H9 (cell line): ENCODE data around the gene RHOC. TPM values are rescaled to one million over a fixed set of nuclear protein-coding genes. Genes with fewer than 3 reads are reported as not detected.

Experiments
- DNase-seq: peaks from one replicate; pipeline ENCODE4 v3.0.0-alpha.2; 2017
- H2AFZ ChIP-seq: one replicate; pipeline ENCODE4 v1.6.1; 2013; ENCODE audit warnings: mild to moderate bottlenecking, low read length, control low read depth, moderate library complexity
- H2AK5ac ChIP-seq: 2 replicates; pipeline ENCODE4 v1.6.1; 2013; ENCODE audit warnings: low read length, control low read depth, mixed read lengths; ENCODE audit not compliant: insufficient read length
- H2BK120ac ChIP-seq: one replicate; pipeline ENCODE4 v1.6.1; 2013; ENCODE audit warnings: low read depth, mild to moderate bottlenecking, low read length, control low read depth, inconsistent platforms; ENCODE audit not compliant: poor library complexity, severe bottlenecking
- H2BK12ac ChIP-seq: 2 replicates; pipeline ENCODE4 v1.6.1; 2013; ENCODE audit warnings: low read length, control low read depth, mixed read lengths, low read depth; ENCODE audit not compliant: insufficient read length
- H2BK15ac ChIP-seq: 2 replicates; pipeline ENCODE4 v1.6.1; 2013; ENCODE audit warnings: low read depth, low read length, control low read depth
- H2BK20ac ChIP-seq: one replicate; pipeline ENCODE4 v1.6.1; 2013; ENCODE audit warnings: low read depth, mild to moderate bottlenecking, low read length, control low read depth, inconsistent platforms; ENCODE audit not compliant: poor library complexity, severe bottlenecking
- H2BK5ac ChIP-seq: 2 replicates; pipeline ENCODE4 v1.6.1; 2013; ENCODE audit warnings: low read length, control low read depth, mixed read lengths; ENCODE audit not compliant: insufficient read length
- H3K14ac ChIP-seq: 2 replicates; pipeline ENCODE4 v1.6.1; 2013; ENCODE audit warnings: low read length, control low read depth; ENCODE audit not compliant: insufficient read depth
- H3K18ac ChIP-seq: 2 replicates; pipeline ENCODE4 v1.6.1; 2013; ENCODE audit warnings: low read depth, mild to moderate bottlenecking, mixed read lengths, low read length, control low read depth; ENCODE audit not compliant: insufficient read length
- H3K23ac ChIP-seq: 2 replicates; pipeline ENCODE4 v1.6.1; 2013; ENCODE audit warnings: low read length, control low read depth, mixed read lengths, low read depth; ENCODE audit not compliant: insufficient read length
- H3K23me2 ChIP-seq: 2 replicates; pipeline ENCODE4 v1.6.1; 2013; ENCODE audit warnings: low read depth, mild to moderate bottlenecking, mixed read lengths, low read length, control low read depth; ENCODE audit not compliant: insufficient read length, poor library complexity, severe bottlenecking
- H3K27ac ChIP-seq: 2 replicates; pipeline ENCODE4 v1.5.1; 2013; ENCODE audit warnings: low read length, control low read depth, mixed read lengths, low read depth; ENCODE audit not compliant: insufficient read length
- H3K27me3 ChIP-seq: 2 replicates; pipeline ENCODE4 v1.6.1; 2013; ENCODE audit warnings: low read length, control low read depth, inconsistent platforms; ENCODE audit not compliant: insufficient read depth
- H3K4ac ChIP-seq: 2 replicates; pipeline ENCODE4 v1.6.1; 2013; ENCODE audit warnings: low read depth, mild to moderate bottlenecking, control low read depth, inconsistent platforms, low read length, moderate library complexity
- H3K4me1 ChIP-seq: 2 replicates; pipeline ENCODE4 v1.6.1; 2013; ENCODE audit warnings: low read length, control low read depth, inconsistent platforms; ENCODE audit not compliant: insufficient read depth
- H3K4me2 ChIP-seq: 2 replicates; pipeline ENCODE4 v1.6.1; 2013; ENCODE audit warnings: low read length, control low read depth, mixed read lengths; ENCODE audit not compliant: insufficient read length, insufficient read depth
- H3K56ac ChIP-seq: 2 replicates; pipeline ENCODE4 v1.6.1; 2013; ENCODE audit warnings: low read depth, mild to moderate bottlenecking, mixed read lengths, low read length, control low read depth; ENCODE audit not compliant: insufficient read length
- H3K79me1 ChIP-seq: 2 replicates; pipeline ENCODE4 v1.6.1; 2013; ENCODE audit warnings: low read depth, mild to moderate bottlenecking, moderate library complexity, low read length, control low read depth, inconsistent platforms; ENCODE audit not compliant: insufficient read depth, poor library complexity, severe bottlenecking
- H3K79me2 ChIP-seq: 2 replicates; pipeline ENCODE4 v1.6.1; 2013; ENCODE audit warnings: low read length, control low read depth, inconsistent platforms; ENCODE audit not compliant: insufficient read depth
- H3K9ac ChIP-seq: 2 replicates; pipeline ENCODE4 v1.6.1; 2013; ENCODE audit warnings: low read length, control low read depth, mixed read lengths; ENCODE audit not compliant: insufficient read length; ENCODE audit errors: extremely low read depth
- H3K9me3 ChIP-seq: one replicate; pipeline ENCODE4 v1.6.1; 2013; ENCODE audit warnings: low read depth, low read length, inconsistent platforms; ENCODE audit not compliant: control insufficient read depth
- H3T11ph ChIP-seq: one replicate; pipeline ENCODE4 v1.6.1; 2013; ENCODE audit warnings: mild to moderate bottlenecking, low read length, control low read depth, inconsistent platforms
- H4K20me1 ChIP-seq: one replicate; pipeline ENCODE4 v1.6.1; 2013; ENCODE audit not compliant: control insufficient read depth, insufficient read length, insufficient read depth
- H4K5ac ChIP-seq: 2 replicates; pipeline ENCODE4 v1.6.1; 2013; ENCODE audit warnings: low read depth, mild to moderate bottlenecking, mixed read lengths, low read length, control low read depth; ENCODE audit not compliant: insufficient read length
- H4K8ac ChIP-seq: replicated peaks from 2 replicates; pipeline ENCODE4 v1.6.1; 2013; ENCODE audit warnings: low read length, control low read depth, mixed read lengths, low read depth; ENCODE audit not compliant: insufficient read length
- H4K91ac ChIP-seq: 2 replicates; pipeline ENCODE4 v1.6.1; 2013; ENCODE audit warnings: low read depth, mild to moderate bottlenecking, moderate library complexity, mixed read lengths, low read length, control low read depth; ENCODE audit not compliant: insufficient read length
- H3K27ac Mint-ChIP-seq, 3 experiments: 2 replicates in 2 of 3; 3 replicates in 1 of 3; pipeline ENCODE4 v1.8.0; 2020 to 2021; ENCODE audit warnings: mixed read lengths in 3 of 3, mild to moderate bottlenecking in 1 of 3, moderate library complexity in 1 of 3
- H3K27me3 Mint-ChIP-seq: 2 replicates; pipeline ENCODE4 v1.8.0; 2021; ENCODE audit warnings: low read depth, mild to moderate bottlenecking, moderate library complexity, mixed read lengths
- H3K36me3 Mint-ChIP-seq, 3 experiments: 2 replicates in 2 of 3; 3 replicates in 1 of 3; pipeline ENCODE4 v1.8.0; 2020 to 2021; ENCODE audit warnings: low read depth in 3 of 3, mixed read lengths in 3 of 3; ENCODE audit not compliant: insufficient read depth in 1 of 3
- H3K4me1 Mint-ChIP-seq, 2 experiments: 2 replicates each; pipeline ENCODE4 v1.8.0; 2020; ENCODE audit warnings: mixed read lengths in 2 of 2
- H3K4me3 Mint-ChIP-seq, 2 experiments: 2 replicates in 1 of 2; 3 replicates in 1 of 2; pipeline ENCODE4 v1.8.0; 2020 to 2021; ENCODE audit warnings: mild to moderate bottlenecking in 2 of 2, mixed read lengths in 2 of 2, moderate library complexity in 1 of 2
- H3K9me3 Mint-ChIP-seq, 2 experiments: 2 replicates in 1 of 2; 3 replicates in 1 of 2; pipeline ENCODE4 v1.8.0; 2020; ENCODE audit warnings: mild to moderate bottlenecking in 2 of 2, mixed read lengths in 2 of 2, moderate library complexity in 1 of 2
- WGBS: extraction: QIAGEN DNeasy Blood & Tissue Kit; methylation state at CpG from one replicate; pipeline ENCODE4 v1.1.7; 2013; ENCODE audit warnings: missing lambda C conversion rate, low lambda C conversion rate, mixed read lengths; ENCODE audit not compliant: insufficient read length; ENCODE audit errors: extremely low coverage; 5-methylcytosine and 5-hydroxymethylcytosine counted together
- total RNA-seq: library from RNA; stranded (reverse); gene quantifications from 2 replicates; pipeline ENCODE4 v1.2.1, GENCODE V29; 2021
- TF ChIP-seq, protein P1 (sequence below): fragments of 200-600 bp; sonication (generic); conservative IDR thresholded peaks from 3 replicates; pipeline ENCODE4 v1.8.0; 2021; ENCODE audit warnings: antibody characterized with exemption, mild to moderate bottlenecking

Gene RHOC
- total RNA-seq, 1 experiment from 2014 or later, result 68.9 TPM

DNA sequence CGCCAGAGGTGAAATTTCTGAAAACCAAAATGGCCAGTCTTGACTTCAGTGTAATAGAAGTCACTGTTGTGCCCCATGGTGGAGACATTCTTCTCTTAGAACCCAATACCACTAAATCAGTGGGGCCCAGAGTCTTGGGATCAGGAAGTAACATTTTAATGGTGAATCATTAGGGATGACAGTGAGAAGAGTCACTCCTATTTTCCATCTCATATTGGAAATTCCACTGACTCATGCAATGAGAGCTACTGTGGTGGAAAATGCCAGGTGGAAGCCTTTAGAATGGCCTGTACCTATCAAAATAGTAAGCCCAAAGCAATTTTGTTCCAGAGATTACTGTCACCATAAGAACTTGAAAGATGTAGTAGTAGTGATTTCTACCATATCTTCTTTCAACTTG, 28.8 kb upstream of the RHOC start:
- no peak overlapping the region for H3K23ac ChIP-seq

More for the DNA sequence above, 28.8 kb upstream of the RHOC start:
- Histone ChIP-seq H3K79me1 (no peaks in the 10 kb centered on the region), H3K9me3 (no peaks in the 10 kb centered on the region), H3K14ac (no peak overlapping the region), H4K91ac (no peak overlapping the region), H3K18ac (no peak overlapping the region), H2BK5ac (no peak overlapping the region), H2BK20ac (no peak overlapping the region), H2BK12ac (no peak overlapping the region), H3K4me2 (no peak overlapping the region), H4K20me1 (no peaks in the 10 kb centered on the region), H4K5ac (no peak overlapping the region), H2BK120ac (no peak overlapping the region), H3K27me3 (no peaks in the 10 kb centered on the region), H3K56ac (no peak overlapping the region), H3K23me2 (no peaks in the 10 kb centered on the region), H3T11ph (no peak overlapping the region), H2AFZ (no peak overlapping the region), H4K8ac (no peak overlapping the region), H3K9ac (no peak overlapping the region), H3K27ac (no peak overlapping the region), H3K79me2 (no peaks in the 10 kb centered on the region), H2AK5ac (no peak overlapping the region), H2BK15ac (no peak overlapping the region), H3K4me1 (no peaks in the 10 kb centered on the region), H3K4ac (no peak overlapping the region)
- peaks cover 4 to 6% of the 10 kb centered on the region in 2 experiments; a peak in 2 of 4 replicates for H3K4me1 Mint-ChIP-seq
- H3K4me3 Mint-ChIP-seq, result no peak overlapping the region
- DNase-seq, result no peak
- no peaks in the 10 kb centered on the region for H3K36me3 Mint-ChIP-seq
- TF ChIP-seq, protein P1, sequence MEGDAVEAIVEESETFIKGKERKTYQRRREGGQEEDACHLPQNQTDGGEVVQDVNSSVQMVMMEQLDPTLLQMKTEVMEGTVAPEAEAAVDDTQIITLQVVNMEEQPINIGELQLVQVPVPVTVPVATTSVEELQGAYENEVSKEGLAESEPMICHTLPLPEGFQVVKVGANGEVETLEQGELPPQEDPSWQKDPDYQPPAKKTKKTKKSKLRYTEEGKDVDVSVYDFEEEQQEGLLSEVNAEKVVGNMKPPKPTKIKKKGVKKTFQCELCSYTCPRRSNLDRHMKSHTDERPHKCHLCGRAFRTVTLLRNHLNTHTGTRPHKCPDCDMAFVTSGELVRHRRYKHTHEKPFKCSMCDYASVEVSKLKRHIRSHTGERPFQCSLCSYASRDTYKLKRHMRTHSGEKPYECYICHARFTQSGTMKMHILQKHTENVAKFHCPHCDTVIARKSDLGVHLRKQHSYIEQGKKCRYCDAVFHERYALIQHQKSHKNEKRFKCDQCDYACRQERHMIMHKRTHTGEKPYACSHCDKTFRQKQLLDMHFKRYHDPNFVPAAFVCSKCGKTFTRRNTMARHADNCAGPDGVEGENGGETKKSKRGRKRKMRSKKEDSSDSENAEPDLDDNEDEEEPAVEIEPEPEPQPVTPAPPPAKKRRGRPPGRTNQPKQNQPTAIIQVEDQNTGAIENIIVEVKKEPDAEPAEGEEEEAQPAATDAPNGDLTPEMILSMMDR, result no peak
- H3K9me3 Mint-ChIP-seq, result no peaks in the 10 kb centered on the region
- peaks cover 30% of the 10 kb centered on the region for H3K27me3 Mint-ChIP-seq
- no peak overlapping the region for H3K27ac Mint-ChIP-seq
- WGBS, result no CpG with 5 or more reads among the region's 1 CpG
